ENCODE results near the gene LRRK2.
"Not testable (repeated sequence)": the region's sequence is repeated elsewhere in the genome, so short reads cannot be mapped to it uniquely, and the experiment has no call there.

The LRRK2 gene

DNA sequence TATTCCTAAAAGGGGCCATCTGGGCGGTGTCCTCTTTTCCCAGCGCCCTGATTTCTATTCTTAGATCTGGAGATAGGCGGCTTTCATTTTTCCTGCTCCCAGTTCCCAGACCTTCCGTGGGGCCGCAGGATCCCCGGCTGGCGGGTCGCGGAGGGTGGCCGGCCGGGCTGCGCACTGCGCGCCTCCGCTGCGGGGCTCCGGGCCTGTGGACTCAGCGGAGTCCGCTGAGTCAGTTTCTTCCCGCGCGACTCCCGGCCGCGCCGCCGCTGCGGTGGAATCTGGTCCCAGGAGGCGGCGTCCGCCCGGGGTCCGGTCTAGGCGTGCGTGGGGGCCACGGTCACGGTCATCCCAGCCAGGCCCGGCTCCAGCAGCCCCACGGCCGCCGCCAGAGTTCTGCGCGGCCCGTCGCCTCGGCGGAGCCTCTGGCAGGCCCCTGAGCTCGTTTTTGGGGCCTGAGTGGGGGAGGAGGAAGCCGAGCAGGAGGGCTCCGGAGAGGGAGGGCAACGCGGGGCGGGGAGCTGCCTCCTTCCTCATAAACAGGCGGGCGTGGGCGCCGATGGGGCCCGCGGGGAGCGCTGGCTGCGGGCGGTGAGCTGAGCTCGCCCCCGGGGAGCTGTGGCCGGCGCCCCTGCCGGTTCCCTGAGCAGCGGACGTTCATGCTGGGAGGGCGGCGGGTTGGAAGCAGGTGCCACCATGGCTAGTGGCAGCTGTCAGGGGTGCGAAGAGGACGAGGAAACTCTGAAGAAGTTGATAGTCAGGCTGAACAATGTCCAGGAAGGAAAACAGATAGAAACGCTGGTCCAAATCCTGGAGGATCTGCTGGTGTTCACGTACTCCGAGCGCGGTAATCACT is at the start of gene LRRK2:
Gene LRRK2, plus strand, starts transcription at position 559 of the 853 bp plus-strand sequence. Its CDS starts 135 bp downstream, at position 694.
- peak in 1 of 2 donors; percentile 27 for DNase-seq (ENCODE audit: low read depth in 2 of 2, low spot score in 1 of 2)

DNA sequence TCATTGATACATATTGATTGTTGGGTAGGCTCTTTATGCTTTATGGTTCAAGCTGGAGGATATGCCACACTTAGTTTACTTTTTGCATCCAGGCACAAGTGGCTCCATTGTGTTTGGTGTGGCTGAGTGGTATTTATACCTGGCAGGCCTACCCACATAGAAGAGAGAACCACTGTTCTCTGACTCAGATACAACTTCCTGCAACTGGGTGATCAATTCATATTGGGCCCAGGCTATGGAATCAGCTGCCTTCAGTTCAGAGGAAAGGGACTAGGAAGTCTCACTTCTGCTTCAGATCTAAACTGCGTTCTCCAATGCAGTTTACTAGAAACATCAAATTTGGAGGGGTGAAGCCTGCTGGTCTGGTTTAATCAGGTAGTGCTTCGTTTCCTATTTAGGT is 49.8 kb upstream of the LRRK2 start:
- no peak for DNase-seq (ENCODE audit: low read depth in 2 of 2, low spot score in 1 of 2)

DNA sequence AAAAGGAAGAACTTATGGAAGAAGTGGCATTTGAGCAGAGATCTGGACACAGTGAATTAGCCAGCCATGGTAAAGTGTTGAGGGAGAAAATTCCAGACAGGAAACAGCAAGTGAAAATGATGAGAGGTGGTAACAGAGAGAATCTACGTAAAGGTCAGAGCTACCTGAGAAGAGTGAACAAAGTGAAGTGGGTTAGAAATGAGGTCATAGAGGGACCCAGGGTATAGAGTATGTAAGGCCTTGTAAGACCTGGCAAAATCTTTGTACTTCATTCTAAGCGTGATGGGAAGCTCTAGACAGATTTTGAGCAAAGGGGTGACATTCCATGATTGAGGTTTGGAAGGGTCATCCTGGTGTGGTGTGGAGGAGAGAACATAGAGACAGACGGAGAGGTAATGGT is 49.3 kb upstream of the LRRK2 start:
- DNase-seq (ENCODE audit: low read depth in 2 of 2, low spot score in 1 of 2): no peak

DNA sequence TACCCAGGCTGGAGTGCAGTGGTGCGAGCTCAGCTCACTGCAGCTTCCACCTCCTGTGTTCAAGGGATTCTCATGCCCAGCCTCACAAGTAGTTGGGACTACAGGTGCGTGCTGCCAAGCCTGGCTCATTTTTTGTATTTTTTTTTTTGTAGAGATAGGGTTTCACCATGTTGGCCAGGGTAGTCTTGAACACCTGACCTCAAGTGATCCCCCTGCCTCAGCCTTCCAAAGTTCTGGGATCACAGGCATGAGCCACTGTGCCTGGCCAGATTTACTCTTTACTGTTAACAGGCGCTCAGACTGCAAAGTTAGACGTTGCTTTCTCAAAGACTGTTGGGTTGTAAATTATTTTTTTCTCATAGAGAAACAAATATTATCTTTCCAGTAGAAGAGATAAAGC is 46.1 kb upstream of the LRRK2 start:
- DNase-seq (ENCODE audit: low read depth in 2 of 2, low spot score in 1 of 2): no peak

DNA sequence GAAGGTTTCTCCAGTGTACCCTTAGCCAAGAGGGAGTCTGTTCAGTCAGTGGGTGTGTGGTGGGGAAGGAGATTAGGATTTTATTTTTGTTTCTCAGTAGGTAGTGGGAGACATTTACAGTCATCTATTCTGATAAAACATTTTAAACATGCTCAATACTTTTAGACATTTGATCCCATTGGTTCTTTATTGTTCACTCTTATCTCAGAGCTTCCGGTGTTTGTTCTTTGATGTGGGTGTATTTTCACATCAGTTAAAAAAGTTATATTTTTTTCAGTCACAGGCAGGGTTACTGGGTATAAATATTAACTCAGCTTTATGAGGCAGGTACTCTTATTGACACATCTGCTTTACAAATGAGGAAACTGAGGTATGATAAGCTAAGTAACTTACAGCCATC is 43.3 kb upstream of the LRRK2 start:
- no peak for DNase-seq (ENCODE audit: low read depth in 2 of 2, low spot score in 1 of 2)

DNA sequence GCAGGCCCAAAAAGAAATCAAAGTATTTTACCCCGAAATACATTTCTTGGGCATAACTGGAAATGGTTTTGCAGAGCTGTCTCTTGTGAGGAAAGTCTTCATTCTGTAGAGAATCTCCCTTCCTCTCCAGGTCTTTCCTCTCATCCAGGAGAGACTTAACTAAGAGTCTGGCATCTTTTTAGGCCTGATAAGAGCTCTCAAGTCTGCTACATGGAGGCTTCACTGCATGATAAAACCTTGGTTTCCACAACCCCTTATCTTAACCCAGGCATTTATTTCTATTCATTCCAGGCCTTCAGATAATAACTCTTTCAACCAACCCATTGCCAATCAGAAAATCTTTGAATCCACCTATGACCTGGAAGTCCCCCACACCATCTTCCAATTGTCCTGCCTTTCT is 41.1 kb upstream of the LRRK2 start:
- no peak for DNase-seq (ENCODE audit: low read depth in 2 of 2, low spot score in 1 of 2)

DNA sequence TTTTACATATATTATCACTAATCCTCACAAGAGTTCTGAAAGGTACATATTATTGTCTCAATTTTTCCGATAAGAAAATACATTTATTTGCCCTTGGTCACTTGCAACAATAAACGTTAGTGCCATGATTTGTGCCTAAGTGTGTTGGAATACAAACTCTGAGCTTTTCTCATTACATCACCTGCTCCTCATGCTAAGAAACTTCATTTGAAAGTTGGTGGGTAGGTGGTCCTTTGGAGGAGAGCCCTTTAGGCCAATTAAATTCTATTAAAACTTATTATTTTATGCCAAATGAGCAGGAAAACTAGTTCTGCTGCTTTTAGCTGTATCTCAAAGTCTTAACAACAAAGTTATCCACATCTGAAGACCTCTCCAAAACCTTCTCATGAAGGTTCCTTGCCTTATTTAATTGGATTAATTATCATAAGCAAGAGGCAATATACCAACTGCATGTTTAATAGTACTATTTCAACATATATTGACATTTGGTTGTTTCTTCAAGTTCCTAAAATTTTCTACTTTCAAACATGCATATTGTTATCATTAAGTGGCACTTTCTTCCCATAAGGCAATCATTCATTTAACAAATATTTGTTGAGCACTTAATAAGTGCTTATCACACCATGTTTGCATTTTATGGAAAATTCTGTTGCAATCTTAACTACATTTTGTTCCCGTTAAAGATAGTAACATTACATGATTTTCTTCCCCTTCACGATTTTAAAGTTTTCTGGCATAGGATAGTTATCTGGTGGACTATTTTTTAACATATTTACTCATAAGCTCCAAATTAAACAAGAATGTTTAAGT is 40.1 kb upstream of the LRRK2 start:
- no peak for DNase-seq (ENCODE audit: low read depth in 2 of 2, low spot score in 1 of 2)

DNA sequence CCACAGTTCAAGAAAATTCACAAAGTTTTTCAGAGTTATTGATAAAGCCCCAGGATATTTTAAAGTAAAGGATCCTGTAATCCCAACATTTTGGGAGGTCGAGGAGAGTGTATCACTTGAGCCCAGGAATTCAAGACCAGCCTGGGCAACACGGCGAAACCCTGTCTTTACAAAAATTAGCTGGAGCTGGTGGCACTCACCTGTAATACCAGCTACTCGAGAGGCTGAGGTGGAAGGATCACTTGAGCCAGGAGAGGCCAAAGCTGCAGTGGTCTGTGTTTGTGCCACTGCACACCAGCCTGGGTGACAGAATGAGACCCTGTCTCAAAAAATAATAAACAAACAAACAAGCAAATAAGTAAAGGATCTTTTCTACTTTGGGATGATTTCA is 39.5 kb upstream of the LRRK2 start:
- no peak for DNase-seq (ENCODE audit: low read depth in 2 of 2, low spot score in 1 of 2)

DNA sequence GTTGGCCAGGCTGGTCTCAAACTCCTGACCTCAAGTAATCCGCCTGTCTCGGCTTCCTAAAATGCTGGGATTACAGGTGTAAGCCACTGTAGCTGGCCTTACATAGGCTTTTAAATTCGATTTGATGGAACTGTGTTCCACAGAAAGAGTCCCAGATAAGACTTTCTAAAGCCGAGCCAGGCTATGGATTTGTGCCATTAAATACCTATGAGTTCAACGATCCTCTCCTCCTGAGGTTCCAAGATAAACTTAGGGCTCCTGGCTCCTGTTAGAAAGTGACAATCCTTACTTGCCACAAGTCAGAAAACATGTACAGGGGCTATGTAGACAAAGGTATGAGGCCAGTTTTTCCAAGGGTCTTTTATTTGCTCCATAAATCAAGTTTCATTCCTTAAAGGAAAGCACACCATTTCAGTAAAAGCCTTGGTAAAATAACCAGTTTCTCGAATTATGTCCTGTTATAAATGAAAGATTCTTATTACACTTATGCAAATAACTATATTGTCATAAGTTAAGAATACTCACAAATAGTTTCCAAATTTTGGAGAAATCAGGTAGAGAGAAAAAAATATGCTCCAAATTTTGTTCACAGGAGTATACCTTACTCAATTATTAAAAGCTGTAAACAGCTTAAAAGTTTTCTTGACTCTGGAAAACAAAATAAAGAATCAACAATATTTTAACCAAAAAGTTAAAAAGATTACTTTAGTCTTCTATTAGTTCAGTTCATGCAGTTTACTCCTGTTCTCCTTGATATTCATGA is 36.1 kb upstream of the LRRK2 start:
- no peak for DNase-seq (ENCODE audit: low read depth in 2 of 2, low spot score in 1 of 2)

DNA sequence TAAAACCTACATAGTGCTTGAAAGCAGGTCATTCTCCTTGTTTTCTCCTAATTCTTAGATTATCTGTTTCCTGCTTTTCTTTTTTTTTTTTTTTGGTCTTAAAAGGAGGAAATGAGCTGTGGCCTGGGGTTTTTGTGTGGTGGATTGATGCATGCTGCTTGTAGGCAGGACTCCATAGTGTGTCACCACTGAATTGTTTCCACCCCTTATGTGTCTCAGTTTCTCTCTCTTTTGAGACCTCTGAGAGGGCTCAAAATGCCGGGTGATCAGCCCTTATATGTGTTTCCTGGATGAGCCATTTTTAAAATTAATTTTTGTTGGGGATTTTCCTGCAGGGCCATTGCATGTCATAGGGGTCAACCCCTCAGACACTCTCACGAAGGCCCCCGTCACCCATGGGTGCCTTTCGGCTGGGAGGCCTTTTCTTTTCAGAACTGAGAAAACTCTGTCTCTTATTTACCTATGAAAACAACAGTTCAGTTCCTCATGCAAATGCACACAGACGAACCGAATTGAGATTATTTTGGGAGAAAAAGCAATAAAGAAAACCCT is 32.0 kb upstream of the LRRK2 start:
- DNase-seq (ENCODE audit: low read depth in 2 of 2, low spot score in 1 of 2): no peak

DNA sequence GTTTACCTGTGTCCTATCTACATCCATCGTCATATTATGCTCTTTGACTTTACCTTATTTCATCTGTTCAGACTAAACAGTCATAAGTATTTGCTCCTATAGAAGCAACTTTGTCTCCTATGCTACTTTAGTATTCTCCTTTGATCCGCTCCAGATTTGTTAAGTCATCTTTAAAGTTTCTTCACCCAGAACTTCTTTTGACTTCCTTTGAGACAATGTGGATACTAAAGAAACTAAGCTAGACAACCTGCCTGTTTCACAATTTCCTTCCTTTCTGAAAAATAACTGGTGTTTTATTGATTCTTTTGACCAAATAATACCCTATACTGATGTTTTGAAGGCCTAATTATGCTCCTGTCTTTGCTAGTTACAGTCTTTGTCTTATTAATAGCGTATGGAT is 30.0 kb upstream of the LRRK2 start:
- no peak for DNase-seq (ENCODE audit: low read depth in 2 of 2, low spot score in 1 of 2)

DNA sequence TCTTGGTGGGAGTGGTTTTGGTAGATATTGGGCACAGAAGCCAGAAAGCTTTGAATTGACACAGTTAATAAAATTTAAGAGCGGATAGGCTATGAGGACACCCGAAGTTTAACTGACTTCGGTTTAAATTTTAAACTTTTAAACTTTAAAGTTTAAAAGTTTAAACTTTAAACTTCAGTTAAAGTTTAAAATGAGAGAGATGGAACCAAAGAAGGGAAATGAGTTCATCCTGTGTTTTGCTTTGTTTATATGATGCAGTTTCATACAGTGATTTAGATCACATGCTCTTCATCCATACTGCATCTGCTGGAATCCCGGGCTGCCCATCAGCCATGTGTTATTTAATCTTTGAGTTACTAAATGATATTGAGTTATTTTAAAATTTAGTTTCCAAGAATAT is 27.2 kb upstream of the LRRK2 start:
- no peak for DNase-seq (ENCODE audit: low read depth in 2 of 2, low spot score in 1 of 2)

DNA sequence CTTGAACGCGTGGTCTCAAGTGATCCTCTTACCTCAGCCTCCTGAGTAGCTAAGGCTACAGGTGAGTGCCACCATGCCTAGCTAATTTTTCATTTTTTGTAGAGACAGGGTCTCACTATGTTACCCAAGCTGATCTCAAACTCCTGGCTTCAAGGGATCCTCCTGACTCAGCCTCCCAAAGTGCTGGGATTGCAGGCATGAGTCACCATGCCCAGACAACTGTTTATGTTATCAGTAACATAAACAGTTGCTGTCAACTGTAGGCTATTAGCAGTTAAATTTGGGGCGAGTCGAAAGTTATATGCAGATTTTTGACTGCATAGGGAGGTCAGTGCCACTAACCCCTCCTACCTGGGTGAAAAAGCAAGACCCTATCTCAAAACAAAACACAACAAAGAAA is 26.2 kb upstream of the LRRK2 start:
- DNase-seq (ENCODE audit: low read depth in 2 of 2, low spot score in 1 of 2): no peak

DNA sequence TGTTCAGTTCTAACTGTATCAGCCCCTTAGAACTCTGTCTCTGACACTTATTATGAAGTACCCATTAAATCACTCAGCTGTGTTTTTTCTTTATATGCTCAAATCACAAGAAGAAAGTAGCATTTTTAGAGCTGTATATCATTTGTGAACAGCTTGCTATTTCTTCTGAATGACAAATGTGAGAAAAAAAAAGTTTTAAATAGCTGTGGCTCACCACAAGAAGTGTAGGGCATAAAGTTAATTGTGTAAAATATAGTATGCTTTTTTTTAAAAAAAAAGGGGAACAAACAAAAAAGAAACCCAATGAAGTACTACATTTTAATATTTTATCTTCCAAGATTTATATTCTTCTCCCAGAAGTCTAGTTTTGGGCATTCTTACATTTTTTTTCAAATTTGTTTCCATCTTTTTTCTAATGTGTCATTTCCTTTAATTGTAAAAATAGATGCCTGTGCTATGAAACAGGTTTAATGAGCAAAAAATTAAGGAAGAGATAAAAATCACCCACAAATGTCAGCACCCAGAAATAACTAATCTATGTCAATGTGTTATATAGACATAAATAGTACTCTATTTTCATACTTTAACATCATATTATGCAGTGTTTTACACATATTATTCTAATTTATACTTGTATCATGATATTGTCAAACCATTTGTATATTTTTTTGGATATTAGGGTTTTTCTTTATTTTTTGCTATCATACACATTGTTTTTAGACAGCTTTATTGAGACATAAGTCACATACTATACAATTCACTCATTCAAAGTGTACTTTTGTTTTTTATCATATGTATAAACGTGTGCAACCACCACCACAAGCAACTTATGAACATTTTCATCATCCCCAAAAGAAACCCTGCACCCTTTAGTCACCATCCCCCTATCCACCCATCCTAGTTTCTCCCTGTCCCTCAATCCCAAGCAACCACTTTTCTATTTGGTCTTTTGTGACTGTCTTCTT is 22.4 kb upstream of the LRRK2 start:
- no peak for DNase-seq (ENCODE audit: low read depth in 2 of 2, low spot score in 1 of 2)

DNA sequence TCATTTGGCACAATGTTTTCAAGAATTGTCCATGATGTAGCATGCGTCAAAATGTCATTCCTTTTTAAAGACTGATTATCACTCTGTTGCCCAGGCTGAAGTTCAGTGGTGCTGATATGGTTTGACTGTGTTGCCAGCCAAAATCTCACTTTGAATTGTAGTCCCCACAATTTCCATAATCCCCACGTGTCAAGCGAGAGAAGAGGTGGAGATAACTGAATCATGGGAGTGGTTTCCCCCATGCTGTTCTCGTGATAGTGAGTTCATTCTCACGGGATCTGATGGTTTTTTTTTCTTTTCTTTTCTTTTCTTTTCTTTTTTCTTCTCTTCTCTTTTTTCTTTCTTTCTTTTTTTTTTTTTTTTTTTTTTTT is 21.8 kb upstream of the LRRK2 start:
- no peak for DNase-seq (ENCODE audit: low read depth in 2 of 2, low spot score in 1 of 2)

DNA sequence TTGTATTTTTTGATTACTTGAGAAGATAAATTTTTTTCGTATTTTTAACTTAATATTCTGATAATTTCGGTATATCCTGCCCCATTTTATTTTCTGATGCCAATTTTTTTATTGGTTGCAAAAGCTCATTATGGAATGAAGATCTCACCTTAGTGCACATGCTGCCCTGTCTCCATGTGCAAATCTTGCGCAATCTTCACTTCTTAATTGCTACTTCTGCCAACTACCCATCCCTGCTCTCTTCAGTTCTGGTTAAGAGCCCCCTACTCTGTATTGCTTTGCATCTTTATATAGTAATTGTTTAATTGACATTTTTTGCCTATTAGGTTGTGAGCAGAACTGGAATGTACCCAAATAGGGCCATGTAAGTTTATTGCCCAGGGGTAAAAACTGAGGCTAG is 20.5 kb upstream of the LRRK2 start:
- no peak for DNase-seq (ENCODE audit: low read depth in 2 of 2, low spot score in 1 of 2)

DNA sequence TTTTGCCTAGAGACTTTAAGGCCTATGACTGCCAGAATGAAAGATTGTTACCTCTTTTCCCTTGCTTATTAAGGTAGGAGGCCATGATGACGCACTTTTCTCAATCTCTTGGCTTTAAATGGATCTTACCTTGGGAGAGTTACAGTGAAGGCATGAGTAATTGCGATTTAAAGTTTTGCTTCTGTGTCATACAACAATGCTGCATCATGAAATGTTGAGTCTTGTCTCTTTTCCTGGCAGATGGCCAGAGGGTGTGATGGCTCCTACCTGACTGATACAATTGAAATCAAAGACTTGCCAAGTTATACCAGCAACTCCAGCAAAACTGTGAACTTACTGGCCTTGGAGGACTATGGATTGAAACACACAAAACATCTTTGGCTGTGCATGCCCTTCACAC is 17.2 kb upstream of the LRRK2 start:
- DNase-seq (ENCODE audit: low read depth in 2 of 2, low spot score in 1 of 2): no peak

DNA sequence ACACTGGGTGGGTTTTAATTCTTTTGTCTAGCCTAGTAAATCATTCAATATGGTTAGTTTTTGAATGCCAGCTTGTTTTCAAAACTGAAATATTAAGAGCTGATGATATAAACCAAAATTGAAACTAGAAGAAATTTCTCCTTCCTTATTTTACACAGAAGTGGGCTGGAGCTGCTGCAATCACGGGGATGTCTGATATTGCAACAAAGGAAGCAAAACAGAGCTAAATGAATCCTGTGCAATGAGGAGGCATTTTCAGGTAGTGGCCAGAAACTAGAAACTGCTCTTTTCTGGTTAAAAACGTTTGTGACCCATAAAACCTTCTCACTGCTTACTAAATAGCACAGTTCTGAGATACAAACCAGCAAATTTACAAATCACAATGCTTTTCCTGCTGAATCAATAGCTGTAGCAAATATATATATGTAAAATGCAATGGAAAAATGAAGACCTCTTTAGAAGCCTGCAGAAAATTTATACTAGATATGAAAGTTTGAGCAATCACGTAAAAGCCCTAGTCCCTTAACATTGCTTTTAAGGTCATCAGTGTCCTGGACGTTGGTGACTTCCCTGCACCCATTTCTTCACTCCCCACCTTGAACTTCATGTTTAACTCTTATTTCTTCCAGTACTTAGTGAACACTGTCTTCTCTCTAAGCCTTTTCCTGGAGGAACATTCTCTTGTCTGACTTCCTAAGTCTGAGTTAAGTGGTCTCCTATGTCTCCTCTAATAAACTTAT is 15.9 kb upstream of the LRRK2 start:
- no peak for DNase-seq (ENCODE audit: low read depth in 2 of 2, low spot score in 1 of 2)

DNA sequence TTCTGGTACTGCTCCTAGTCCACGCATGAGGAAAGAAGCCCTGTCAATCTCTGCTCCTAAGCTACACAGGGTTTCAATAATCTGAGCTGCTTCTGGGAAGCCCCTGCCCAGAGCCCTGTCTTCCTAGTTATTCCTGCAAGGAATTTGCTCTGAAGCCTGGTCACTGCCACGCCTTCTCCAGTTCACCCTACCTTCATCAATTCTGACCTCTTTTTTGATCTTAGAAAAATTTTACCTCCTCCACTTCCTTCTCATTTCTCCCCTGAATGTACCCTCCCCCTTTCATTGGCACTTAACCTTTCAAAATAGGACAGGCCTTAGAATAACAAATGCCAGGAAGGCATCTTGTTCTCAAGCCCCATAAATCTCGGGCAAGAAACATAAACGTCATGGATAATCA is 14.9 kb upstream of the LRRK2 start:
- DNase-seq (ENCODE audit: low read depth in 2 of 2, low spot score in 1 of 2): no peak

DNA sequence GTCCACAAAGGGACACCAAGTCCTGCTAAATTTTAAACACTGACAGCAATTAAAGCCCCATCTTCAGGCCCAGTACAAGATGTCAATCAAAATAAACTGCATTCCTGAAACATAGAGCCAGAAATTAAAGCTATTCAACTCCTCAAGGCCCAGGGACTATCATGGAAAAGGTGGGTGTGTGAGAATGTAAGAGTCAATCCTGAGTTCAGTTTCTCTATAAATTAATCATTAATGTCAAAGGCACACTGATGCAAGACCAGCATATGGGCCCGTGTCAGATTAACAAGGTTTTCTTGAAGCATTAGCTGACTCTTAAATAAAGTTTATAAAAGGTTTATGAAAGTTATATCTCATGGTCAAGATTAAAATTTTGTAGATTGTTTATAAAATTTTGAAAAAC is 13.6 kb upstream of the LRRK2 start:
- DNase-seq (ENCODE audit: low read depth in 2 of 2, low spot score in 1 of 2): not testable (repeated sequence)
